WI38 (cell line): ENCODE measurements around the gene NCAPD3.
A peak's percentile ranks its signal among the peaks of the same experiment; 100 is the strongest.

Experiments
- H3K4me3 ChIP-seq: 2 replicates; pipeline ENCODE4 v1.5.1; 2011; ENCODE audit warnings: low read depth, mild to moderate bottlenecking, control low read depth, low read length
- CTCF ChIP-seq: IDR thresholded peaks from 2 replicates; pipeline ENCODE4 v1.5.1; 2012; ENCODE audit warnings: low read depth, mild to moderate bottlenecking, control low read depth, low read length

Gene NCAPD3

DNA sequence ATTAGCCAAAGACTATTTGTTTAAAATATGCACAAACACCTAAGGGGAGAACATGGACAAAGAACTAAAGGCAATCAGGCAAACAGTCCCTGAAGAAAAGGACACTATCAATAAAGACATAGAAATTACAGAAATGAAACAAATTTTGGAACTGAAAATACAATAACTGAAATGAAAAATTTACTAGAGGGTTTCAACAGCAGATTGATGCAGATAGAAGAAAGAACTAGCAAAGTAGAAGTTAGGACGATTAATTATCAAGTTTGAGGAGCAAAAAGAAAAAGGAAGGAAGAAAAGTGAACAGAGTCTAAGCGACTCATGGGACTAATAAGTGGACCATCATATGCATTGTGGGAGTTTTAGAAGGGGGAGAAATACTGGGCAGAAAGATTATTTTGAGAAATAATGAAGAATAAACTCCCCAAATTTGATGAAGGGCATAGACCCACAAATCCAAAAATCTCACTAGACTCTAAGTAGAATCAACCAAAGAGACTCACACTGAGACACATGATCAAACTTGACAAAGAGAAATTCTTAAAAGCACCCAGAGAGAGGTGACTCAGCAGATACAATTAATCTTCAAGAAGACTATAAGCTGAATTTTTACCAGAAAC, 92.0 kb downstream of the NCAPD3 start:
- H3K4me3 ChIP-seq: no peak overlapping the region
- TF ChIP-seq CTCF: no peak

DNA sequence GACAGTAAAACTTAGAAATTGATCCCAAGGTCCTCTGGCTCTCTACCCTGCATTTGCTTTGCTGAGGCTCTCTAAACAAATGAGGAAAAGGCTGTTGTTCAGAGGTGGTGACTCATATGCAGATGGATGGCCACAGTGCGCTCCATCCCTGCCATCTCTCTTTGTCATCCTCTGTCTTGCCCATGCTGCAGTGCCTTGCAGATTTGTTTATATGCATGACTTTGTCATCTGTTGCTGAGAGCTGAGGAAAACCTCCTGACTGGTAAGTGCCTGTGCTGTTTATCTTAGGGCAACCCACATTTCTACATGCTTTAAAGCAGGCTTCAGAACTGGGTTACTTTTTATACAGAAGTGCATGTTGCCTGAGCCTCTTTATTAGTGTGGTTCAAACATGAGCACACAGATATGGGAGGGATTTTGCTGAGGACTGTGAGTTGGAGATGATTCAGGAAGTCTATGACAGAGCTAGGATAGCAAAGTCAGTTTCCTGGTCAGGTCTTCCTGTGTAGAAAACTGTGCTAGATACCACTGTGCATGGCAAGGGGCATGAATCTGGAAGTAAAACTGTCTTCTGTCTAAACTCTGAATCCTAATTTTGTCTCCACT, 97.4 kb downstream of the NCAPD3 start:
- TF ChIP-seq CTCF: no peak
- H3K4me3 ChIP-seq: no peak overlapping the region

- H3K4me3 ChIP-seq: peak overlapping the region; percentile 51
- TF ChIP-seq CTCF: no peak
Observed at GRCh38 chr11:134125507-134125906, 98.3 kb downstream of the NCAPD3 start.

DNA sequence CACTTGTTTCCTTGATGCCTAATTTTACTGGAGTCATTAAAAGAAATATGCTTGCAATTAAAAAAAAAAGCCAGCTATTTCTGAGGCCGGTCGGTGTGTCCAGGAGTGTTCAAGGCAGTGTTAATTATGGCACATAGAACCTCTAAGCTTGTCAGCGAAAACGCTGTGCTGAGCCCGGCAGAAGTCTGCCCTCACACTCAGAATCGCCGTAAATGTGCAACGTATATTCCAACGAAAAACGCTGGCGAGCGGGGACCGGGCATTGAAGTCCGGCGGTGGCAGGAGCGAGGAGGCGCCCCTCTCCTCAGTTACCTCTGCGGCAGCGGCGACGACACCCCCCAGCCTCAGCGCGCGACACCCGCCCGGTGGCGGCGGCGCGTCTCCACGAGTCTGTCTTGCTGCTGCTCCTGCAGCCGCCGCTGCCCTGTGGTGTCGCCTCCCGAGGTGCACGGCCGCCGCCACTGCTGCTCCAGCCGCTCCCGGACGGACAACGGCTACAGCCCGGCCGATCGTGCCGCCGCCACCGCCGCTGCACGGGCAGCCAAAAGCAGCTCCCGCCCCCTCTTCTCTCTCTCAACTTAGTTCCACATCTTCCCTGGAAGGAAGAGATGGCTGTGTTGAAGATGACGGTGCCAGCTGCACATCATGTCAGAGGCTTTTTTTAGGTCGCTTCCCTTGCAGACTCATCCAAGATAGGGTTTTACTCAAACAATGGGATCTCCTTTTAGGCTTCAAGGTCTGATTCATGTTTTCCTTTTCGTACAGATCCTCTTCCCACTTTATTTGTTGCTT, 98.9 kb downstream of the NCAPD3 start:
- peak overlapping the region; percentile 51 for H3K4me3 ChIP-seq

DNA sequence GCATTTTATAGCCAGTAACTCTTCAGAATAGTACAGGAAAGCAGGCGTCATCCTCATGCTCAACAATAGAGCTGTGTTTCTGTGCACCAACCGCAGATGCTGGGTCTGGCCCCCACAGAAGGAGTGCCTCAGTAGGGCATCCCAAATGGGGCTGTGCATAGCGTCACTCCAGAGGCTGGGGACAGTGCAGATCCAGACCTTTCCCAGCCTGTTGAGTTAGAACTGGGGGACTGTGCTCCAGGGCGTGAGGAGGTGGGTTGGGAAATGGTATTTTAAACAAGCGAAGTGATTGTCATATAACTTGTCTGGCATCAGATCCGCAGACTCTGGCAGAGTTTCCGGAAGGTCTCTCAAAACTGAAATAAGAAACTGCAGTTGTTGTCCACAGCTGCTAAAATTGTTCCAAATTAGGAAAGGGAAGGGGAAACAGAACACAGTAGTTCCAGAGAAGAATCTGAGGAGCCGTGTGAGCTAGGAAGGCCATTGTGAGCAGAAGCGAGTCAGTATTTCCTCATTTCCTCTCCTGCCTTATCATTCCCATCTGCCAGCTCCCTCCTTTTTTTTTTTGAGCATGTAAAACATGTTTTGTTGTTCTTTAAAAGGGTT, 102.7 kb downstream of the NCAPD3 start:
- H3K4me3 ChIP-seq: peak overlapping the region; percentile 39
- TF ChIP-seq CTCF: no peak

More for the DNA sequence above, 98.9 kb downstream of the NCAPD3 start:
- no peak for TF ChIP-seq CTCF

- TF ChIP-seq CTCF: no peak
- peak overlapping the region; percentile 39 for H3K4me3 ChIP-seq
Observed at GRCh38 chr11:134120143-134120850, 103.5 kb downstream of the NCAPD3 start.
